AG09309 (cell line): ENCODE data around the gene PITPNC1.
"Not testable (repeated sequence)": the region's sequence is repeated elsewhere in the genome, so short reads cannot be mapped to it uniquely, and the experiment has no call there.

Experiments used
- DNase-seq: peaks from one replicate; pipeline ENCODE4 v3.0.0-alpha.2; 2010; ENCODE audit warnings: low read depth
- H3K4me3 ChIP-seq: 2 replicates; pipeline ENCODE4 v1.5.1; 2011; ENCODE audit warnings: mild to moderate bottlenecking, low read depth, low read length, moderate library complexity; ENCODE audit not compliant: control insufficient read depth
- TF ChIP-seq, protein P1 (sequence below): IDR thresholded peaks from 2 replicates; pipeline ENCODE4 v1.5.1; 2011; ENCODE audit warnings: mild to moderate bottlenecking, low read depth, low read length, inconsistent platforms; ENCODE audit not compliant: insufficient read depth, control insufficient read depth; ENCODE audit errors: missing control alignments

The PITPNC1 gene

DNA sequence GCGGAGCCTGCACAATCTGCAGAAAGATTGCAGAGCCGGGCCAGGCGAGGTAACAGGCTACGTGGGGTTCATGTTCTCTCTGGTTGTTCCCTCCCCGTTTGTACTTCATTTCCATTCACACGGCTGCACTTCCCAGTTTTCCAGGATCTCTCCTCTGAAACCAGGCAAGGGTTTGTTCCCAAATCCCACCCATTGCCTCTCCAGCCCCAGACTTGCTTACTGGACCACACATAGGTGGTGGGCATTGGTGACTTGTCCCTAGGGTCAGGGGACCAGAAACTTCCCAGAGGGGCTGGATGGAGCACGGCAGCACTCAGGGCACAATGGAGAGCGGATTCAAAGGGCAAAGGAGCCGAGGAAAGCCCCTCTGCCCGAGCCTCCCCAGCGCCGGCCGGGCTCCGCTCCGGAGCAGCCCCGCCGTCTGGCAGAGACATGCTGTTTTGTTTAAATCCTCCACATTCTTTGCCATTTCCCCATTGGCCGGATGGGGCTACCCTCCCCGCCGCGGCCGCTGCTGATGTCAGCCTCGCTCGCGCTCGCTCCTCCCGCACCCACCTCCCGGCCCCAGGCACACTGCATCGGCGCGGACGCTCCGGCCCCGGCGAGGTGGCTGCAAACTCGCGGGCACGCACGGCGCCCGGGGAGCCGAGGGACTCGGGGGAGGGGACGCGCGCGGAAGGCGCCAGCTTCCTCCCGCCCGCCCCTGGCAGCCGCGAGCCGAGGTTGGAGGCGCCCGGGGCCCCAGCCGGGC is at the start of gene PITPNC1:
Gene PITPNC1 (plus strand): TSS at position 545 of the 751 bp plus-strand sequence.
- H3K4me3 ChIP-seq: peak within 1 kb of the TSS; percentile 86
- no peak for DNase-seq
- TF ChIP-seq, protein P1, sequence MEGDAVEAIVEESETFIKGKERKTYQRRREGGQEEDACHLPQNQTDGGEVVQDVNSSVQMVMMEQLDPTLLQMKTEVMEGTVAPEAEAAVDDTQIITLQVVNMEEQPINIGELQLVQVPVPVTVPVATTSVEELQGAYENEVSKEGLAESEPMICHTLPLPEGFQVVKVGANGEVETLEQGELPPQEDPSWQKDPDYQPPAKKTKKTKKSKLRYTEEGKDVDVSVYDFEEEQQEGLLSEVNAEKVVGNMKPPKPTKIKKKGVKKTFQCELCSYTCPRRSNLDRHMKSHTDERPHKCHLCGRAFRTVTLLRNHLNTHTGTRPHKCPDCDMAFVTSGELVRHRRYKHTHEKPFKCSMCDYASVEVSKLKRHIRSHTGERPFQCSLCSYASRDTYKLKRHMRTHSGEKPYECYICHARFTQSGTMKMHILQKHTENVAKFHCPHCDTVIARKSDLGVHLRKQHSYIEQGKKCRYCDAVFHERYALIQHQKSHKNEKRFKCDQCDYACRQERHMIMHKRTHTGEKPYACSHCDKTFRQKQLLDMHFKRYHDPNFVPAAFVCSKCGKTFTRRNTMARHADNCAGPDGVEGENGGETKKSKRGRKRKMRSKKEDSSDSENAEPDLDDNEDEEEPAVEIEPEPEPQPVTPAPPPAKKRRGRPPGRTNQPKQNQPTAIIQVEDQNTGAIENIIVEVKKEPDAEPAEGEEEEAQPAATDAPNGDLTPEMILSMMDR: no peak

DNA sequence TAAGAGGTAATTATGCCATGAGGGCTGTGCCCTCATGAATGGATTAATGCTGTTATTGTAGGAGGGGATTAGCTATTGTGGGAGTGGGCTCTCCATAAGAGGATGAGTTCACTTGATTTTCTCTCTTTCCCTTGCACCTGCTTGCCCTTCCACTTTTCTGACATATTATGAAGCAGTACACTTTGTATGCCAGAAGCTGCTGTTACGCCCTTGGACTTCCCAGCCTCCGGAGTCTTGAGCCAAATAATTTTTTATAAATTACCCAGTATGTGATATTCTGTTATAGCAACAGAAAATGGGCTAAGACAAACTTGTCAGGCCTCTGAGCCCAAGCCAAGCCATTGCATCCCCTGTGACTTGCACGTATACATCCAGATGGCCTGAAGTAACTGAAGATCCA is 49.1 kb upstream of the PITPNC1 start:
- no peak overlapping the region for H3K4me3 ChIP-seq
- TF ChIP-seq, protein P1: no peak
- no peak for DNase-seq

DNA sequence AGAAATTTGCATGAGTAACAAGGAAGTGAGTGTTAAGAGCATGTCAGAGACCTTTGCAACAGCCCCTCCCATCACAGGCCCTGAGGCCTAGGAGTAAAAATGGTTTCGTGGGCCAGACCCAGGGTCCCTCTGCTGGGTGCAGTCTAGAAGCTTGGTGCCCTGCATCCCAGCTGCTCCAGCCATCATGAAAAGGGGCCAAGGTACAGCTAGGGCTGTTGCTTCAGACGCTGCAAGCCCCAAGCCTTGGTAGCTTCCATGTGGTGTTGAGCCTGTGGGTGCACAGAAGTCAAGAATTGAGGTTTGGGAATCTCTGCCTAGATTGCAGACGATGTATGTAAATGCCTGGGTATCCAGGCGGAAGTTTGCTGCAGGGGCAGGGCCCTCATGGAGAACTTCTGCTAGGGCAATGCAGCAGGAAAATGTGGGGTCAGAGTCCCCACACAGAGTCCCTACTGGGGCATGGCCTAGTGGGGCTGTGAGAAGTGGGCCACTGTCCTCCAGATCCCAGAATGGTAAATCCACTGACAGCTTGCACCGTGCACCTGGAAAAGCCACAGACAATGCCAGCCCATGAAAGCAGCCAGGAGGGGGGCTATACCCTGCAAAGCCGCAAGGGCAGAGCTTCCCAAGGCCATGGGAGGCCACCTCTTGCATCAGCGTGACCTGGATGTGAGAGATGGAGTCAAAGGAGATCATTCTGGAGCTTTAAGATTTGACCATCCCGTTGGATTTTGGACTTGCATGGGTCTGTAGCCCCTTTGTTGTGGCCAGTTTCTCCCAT is 45.5 kb upstream of the PITPNC1 start:
- not testable (repeated sequence) for DNase-seq, H3K4me3 ChIP-seq

DNA sequence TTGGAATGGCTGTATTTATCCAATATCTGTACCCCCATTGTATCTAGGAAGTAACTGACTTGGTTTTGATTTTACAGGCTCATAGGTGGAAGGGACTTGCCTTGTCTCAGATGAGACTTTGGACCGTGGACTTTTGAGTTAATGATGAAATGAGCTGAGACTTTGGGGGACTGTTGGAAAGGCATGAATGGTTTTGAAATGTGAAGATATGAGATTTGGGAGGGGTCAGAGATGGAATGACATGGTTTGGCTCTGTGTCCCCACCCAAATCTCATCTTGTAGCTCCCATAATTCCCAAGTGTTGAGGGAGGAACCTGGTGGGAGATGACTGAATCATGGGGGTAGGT is 44.9 kb upstream of the PITPNC1 start:
- DNase-seq, H3K4me3 ChIP-seq: not testable (repeated sequence)

DNA sequence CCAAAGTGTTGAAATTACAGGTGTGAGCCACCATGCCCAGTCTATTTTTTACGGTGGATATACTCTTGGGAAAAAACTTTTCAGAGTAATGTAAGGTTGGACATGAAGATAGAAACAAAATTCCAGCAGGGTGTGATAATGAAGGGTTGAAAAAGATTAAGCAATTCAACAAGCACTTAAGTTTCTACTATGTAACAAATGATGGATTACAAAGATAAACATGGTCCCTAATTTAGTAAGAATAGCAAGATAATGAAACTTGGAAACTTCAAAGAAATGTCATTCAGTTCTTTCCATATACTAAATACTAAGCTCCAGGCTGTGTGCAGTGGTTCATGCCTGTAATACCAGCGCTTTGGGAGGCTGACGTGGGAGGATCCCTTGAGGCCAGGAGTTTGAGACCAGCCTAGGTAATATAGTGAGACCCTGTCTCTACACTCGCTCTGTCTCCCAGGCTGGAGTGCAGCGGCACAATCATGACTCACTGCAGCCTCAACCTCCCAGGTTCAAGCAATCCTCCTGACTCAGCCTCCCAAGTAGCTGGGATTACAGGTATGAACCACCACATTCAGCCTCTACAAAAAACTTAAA is 41.7 kb upstream of the PITPNC1 start:
- DNase-seq: no peak
- TF ChIP-seq, protein P1: no peak
- no peak overlapping the region for H3K4me3 ChIP-seq

DNA sequence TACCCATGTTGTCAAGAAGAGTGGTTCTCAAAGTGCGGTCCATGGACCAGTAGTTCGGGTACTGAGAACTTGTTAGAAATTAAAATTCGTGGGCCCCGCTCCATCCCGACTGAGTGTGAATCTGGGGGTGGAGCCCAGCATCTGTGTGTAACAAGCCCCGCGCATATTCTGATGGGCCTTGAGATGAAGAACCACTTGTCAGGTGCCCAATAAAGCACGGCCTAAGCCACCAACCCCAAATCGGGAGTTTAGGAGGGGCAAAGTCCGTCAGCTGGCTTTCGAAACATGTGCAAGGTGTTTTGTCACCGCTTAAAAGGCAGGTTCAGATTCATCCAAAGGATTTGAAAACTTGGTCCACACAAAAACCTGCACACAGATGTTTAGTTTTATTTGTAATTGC is 40.2 kb upstream of the PITPNC1 start:
- no peak overlapping the region for H3K4me3 ChIP-seq
- DNase-seq: no peak
- TF ChIP-seq, protein P1: no peak

DNA sequence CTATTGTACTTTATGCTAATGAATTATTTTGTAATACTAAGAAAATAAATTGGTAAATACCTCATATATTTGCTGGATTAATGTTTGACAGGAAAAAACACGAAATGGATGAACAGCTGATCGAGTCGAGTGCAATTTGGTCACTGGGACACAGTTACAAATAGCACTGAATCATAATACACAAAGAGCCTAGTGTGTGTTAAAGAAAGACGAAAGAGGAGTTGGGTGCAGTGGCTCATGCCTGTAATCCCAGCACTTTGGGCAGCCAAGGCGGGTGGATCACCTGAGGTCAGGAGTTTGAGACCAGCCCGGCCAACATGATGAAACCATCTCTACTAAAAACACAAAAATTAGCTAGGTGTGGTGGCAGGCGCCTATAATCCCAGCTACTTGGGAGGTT is 38.7 kb upstream of the PITPNC1 start:
- not testable (repeated sequence) for DNase-seq, H3K4me3 ChIP-seq

DNA sequence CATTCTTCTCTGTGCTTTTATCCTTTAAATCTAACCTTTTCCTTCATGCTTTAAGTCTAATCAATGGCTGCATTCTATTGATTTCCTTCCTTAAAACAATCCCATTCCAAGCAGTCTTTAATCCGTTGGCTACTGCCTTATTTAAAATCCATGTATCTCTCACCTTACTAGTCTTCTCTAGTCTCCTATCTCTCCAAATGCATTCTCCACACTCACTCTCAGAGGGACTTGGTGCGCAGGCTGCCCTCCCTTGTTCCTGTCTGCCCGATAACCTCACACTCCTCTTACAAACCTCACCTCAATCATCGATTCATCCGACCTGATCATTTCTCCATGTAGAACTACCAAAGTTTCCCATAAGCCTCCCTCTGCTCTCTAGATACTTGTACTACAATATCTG is 33.8 kb upstream of the PITPNC1 start:
- no peak overlapping the region for H3K4me3 ChIP-seq
- DNase-seq: no peak

More for the DNA sequence above, 33.8 kb upstream of the PITPNC1 start:
- TF ChIP-seq, protein P1: no peak
